CD8-positive, alpha-beta memory T cell (primary cell): Measurements from ENCODE around the gene MN1. TPM values are rescaled to one million over a fixed set of nuclear protein-coding genes. Genes with fewer than 3 reads are reported as not detected.

Experiments
- CTCF ChIA-PET: fragments of 350-600 bp; sonication (Branson Sonifier 250); formaldehyde crosslinking; loops from one replicate; lab custom pipeline; 2021; ENCODE audit warnings: antibody characterized with exemption; lab: Charles Lee
- POLR2A ChIA-PET: fragments of 350-600 bp; sonication (Branson Sonifier 250); formaldehyde crosslinking; loops from one replicate; lab custom pipeline; 2021; ENCODE audit warnings: antibody characterized with exemption; lab: Charles Lee
- DNase-seq, 5 donors: peaks; one replicate each; pipeline versions ENCODE4 v3.0.0 to v3.0.0-alpha.2; 2020 to 2022; ENCODE audit warnings: mixed read lengths in 1 of 5
- H3K27ac ChIP-seq: one replicate; pipeline ENCODE4 v1.7.0; 2013; ENCODE audit warnings: low read depth, mild to moderate bottlenecking, low read length, moderate library complexity
- H3K27me3 ChIP-seq: 2 replicates; pipeline ENCODE4 v1.7.0; 2013; ENCODE audit warnings: low read length, mild to moderate bottlenecking; ENCODE audit not compliant: insufficient read depth, poor library complexity, severe bottlenecking
- H3K36me3 ChIP-seq: 2 replicates; pipeline ENCODE4 v1.7.0; 2013; ENCODE audit warnings: mild to moderate bottlenecking, low read length, moderate library complexity; ENCODE audit not compliant: insufficient read depth
- H3K4me1 ChIP-seq: 2 replicates; pipeline ENCODE4 v1.7.0; 2013; ENCODE audit warnings: mild to moderate bottlenecking, low read length, moderate library complexity; ENCODE audit not compliant: insufficient read depth
- H3K4me3 ChIP-seq: 2 replicates; pipeline ENCODE4 v1.7.0; 2013; ENCODE audit warnings: mild to moderate bottlenecking, low read length
- H3K9me3 ChIP-seq: 2 replicates; pipeline ENCODE4 v1.7.0; 2013; ENCODE audit warnings: mild to moderate bottlenecking, low read length
- H3K27ac Mint-ChIP-seq, 8 donors: one replicate each; pipeline ENCODE4 v1.8.0; 2020 to 2021; ENCODE audit warnings: mixed read lengths in 8 of 8, mild to moderate bottlenecking in 6 of 8, inconsistent platforms in 3 of 8, moderate library complexity in 3 of 8
- H3K27me3 Mint-ChIP-seq, 2 donors: one replicate each; pipeline ENCODE4 v1.8.0; 2020 to 2021; ENCODE audit warnings: mixed read lengths in 2 of 2, mild to moderate bottlenecking in 1 of 2, moderate library complexity in 1 of 2
- H3K36me3 Mint-ChIP-seq, 3 donors: one replicate each; pipeline ENCODE4 v1.8.0; 2020 to 2021; ENCODE audit warnings: mixed read lengths in 3 of 3, inconsistent platforms in 1 of 3, mild to moderate bottlenecking in 1 of 3
- H3K4me1 Mint-ChIP-seq, 3 donors: one replicate each; pipeline ENCODE4 v1.8.0; 2020 to 2021; ENCODE audit warnings: mixed read lengths in 3 of 3, inconsistent platforms in 1 of 3, mild to moderate bottlenecking in 1 of 3
- H3K4me3 Mint-ChIP-seq, 7 donors: one replicate each; pipeline ENCODE4 v1.8.0; 2020 to 2021; ENCODE audit warnings: mixed read lengths in 7 of 7, mild to moderate bottlenecking in 6 of 7, moderate library complexity in 4 of 7, inconsistent platforms in 2 of 7
- H3K9me3 Mint-ChIP-seq, 5 donors: one replicate each; pipeline ENCODE4 v1.8.0; 2020 to 2022; ENCODE audit warnings: mixed read lengths in 5 of 5, mild to moderate bottlenecking in 3 of 5, moderate library complexity in 2 of 5, inconsistent platforms in 1 of 5
- polyA plus RNA-seq: library from polyadenylated mRNA; unstranded; fragments of 300-500 nt; fragmentation: Illumina TruSeq; gene quantifications from one replicate; pipeline ENCODE4 v1.2.3, GENCODE V29; 2021
- total RNA-seq, 2 experiments: library from RNA; stranded (reverse); gene quantifications; one replicate each; pipeline ENCODE4 v1.2.3, GENCODE V29; 2021

MN1 gene
- total RNA-seq (under 1 TPM; 0.04 to 0.13 TPM), polyA plus RNA-seq (not detected)

DNA sequence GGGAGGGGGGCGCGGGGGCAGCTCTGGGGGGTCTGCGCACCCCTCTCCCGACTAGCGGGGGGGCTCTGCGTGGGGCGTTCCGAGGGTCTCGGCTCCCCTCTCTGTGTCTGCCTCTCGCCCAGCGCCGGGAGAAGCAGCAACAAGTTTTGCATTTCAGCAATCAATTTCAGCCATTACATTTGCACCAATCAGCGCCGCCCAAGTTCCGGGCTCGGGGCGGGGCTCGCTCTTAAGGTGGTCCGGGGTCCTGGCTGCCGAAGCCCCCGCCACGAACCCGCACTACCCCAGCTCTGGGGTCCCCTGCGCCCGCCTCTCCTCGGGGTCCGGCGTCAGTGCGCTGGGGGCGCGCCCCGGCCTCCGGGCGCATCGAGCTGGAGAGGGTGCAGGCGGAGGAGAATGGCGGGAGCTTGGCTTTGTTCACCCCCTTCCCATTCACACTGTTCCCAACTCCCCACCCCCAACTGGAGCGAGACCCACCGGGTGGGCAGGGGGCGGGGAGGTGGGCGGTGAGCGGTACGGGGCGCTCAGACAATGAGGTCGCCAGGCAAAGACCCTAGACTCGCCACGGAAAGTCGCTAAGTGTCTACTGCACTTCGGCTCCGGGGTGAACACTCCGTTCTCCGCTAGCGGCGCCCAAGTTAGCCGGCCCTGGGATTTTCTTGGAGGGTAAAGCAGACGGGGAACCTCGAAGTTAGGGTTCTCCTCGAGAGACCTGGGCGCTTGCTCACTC lies at the start of gene MN1:
Gene MN1 (minus strand): TSS at position 141 of the 730 bp plus-strand sequence. CDS start 1,213 bp downstream, outside the sequence.
- no peaks in the 10 kb centered on the region for H3K36me3 ChIP-seq
- H3K9me3 ChIP-seq, result no peaks in the 10 kb centered on the region
- peaks cover 9% of the 10 kb centered on the region for H3K4me1 ChIP-seq
- Mint-ChIP-seq H3K4me3 (peak within 1 kb of the TSS; percentile 87 to 95 (median 88)), H3K36me3 (no peaks in the 10 kb centered on the region), H3K4me1 (peaks cover 17 to 24% (median 21%) of the 10 kb centered on the region in 3 donors), H3K27me3 (peaks cover 11 to 22% of the 10 kb centered on the region in 2 donors), H3K9me3 (peaks cover 0 to 3% (median 0%) of the 10 kb centered on the region in 5 donors), H3K27ac (peak within 1 kb of the TSS in 2 of 8 donors; percentile 43 to 85)
- H3K4me3 ChIP-seq, result peak within 1 kb of the TSS; percentile 65
- H3K27ac ChIP-seq, result no peak within 1 kb of the TSS
- ChIA-PET CTCF (no interaction called here), POLR2A (no interaction called here)
- H3K27me3 ChIP-seq, result peaks cover 19% of the 10 kb centered on the region
- peak; percentile 23 to 65 (median 38) for DNase-seq

DNA sequence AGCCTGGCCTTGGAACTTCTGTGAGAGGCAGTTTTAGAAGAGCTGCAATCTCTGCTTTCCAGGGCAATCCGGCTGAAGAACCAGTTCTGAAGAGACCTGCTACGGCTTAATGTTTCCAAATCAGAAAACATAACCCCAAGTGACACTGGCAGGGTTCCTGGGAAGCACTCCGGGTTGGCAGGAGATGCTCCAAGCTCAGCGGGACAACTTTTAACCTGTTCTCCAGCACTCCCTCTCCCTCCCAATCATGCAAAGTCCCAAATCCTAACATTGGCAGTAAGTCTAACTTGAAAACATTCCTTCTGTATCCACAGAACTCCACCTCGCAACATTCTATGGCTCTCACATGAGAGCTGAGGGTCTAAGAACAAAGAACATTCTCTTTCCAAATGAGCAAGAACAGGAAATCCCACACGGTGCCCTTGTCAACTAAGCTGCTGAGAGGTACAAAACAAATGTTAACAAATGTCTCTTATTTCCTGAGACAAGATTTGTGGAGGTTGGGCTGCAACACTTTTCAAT lies 48.5 kb upstream of the MN1 start:
- Histone ChIP-seq H3K9me3 (no peaks in the 10 kb centered on the region), H3K4me3 (no peak overlapping the region), H3K36me3 (peaks cover 28% of the 10 kb centered on the region), H3K4me1 (no peaks in the 10 kb centered on the region), H3K27me3 (no peaks in the 10 kb centered on the region), H3K27ac (no peak overlapping the region)
- H3K4me3 Mint-ChIP-seq, result no peak overlapping the region
- POLR2A ChIA-PET, result no interaction called here
- peaks cover 13 to 17% (median 15%) of the 10 kb centered on the region in 3 donors for H3K4me1 Mint-ChIP-seq
- no peaks in the 10 kb centered on the region for H3K27me3 Mint-ChIP-seq
- H3K27ac Mint-ChIP-seq, result peak overlapping the region in 1 of 8 donors; percentile 58
- H3K36me3 Mint-ChIP-seq, result peaks cover 4 to 86% (median 44%) of the 10 kb centered on the region in 3 donors
- CTCF ChIA-PET, result no interaction called here
- DNase-seq, result no peak
- H3K9me3 Mint-ChIP-seq, result no peaks in the 10 kb centered on the region

DNA sequence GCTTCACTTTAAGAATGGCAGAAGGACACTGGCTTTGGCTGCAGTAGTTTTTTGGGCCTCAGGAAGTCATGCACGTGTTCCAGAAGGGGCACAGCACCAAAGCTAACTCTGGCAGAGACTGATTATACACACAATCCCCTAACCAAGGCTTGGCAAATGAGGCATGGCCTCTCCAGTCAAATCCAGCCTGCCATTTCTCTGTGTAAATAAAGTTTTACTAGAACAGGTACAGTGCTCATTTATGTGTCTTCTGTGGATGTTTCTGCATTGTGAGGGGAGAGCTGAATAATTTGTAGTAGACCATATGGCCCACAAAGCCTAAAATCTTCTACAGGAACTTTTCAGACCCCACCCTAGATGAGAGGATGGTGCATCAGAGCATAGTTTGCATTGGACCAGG lies 46.4 kb upstream of the MN1 start:
- Histone ChIP-seq H3K9me3 (no peaks in the 10 kb centered on the region), H3K4me3 (no peak overlapping the region), H3K4me1 (no peaks in the 10 kb centered on the region), H3K36me3 (peaks cover 19% of the 10 kb centered on the region), H3K27ac (no peak overlapping the region), H3K27me3 (no peaks in the 10 kb centered on the region)
- Mint-ChIP-seq H3K4me1 (peaks cover 0 to 1% (median 0%) of the 10 kb centered on the region in 3 donors), H3K36me3 (peaks cover 4 to 70% (median 35%) of the 10 kb centered on the region in 3 donors), H3K9me3 (no peaks in the 10 kb centered on the region), H3K27me3 (no peaks in the 10 kb centered on the region), H3K4me3 (no peak overlapping the region), H3K27ac (peak overlapping the region in 3 of 8 donors; percentile 10 to 85 (median 55))
- ChIA-PET POLR2A (no interaction called here), CTCF (no interaction called here)
- DNase-seq, result no peak

DNA sequence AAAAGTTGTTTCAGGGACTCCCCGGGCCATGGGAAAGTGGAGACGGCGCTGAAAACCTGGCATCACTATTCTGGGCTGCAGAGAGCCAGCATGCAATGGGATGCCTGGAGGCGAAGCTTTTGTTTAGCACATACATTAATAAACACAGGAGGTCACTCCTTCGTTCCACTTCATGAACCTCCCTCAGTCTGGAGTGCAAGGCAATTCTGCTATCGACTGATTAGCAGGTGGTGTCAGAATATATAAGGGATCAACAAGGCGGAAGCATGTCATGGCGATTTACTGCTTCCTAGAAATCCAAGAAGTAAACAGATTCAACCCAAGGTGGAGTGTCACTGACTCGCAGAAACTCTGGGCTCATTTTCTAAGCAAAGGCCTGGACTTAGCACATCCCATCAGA lies 45.4 kb upstream of the MN1 start:
- Histone ChIP-seq H3K36me3 (peaks cover 17% of the 10 kb centered on the region), H3K27ac (no peak overlapping the region), H3K27me3 (no peaks in the 10 kb centered on the region), H3K9me3 (no peaks in the 10 kb centered on the region), H3K4me3 (no peak overlapping the region), H3K4me1 (no peaks in the 10 kb centered on the region)
- Mint-ChIP-seq H3K27ac (peak overlapping the region in 1 of 8 donors; percentile 64), H3K4me3 (no peak overlapping the region), H3K9me3 (no peaks in the 10 kb centered on the region), H3K4me1 (peaks cover 0 to 1% (median 0%) of the 10 kb centered on the region in 3 donors), H3K27me3 (no peaks in the 10 kb centered on the region), H3K36me3 (peaks cover 4 to 69% (median 33%) of the 10 kb centered on the region in 3 donors)
- CTCF ChIA-PET, result no interaction called here
- no peak for DNase-seq
- POLR2A ChIA-PET, result no interaction called here

DNA sequence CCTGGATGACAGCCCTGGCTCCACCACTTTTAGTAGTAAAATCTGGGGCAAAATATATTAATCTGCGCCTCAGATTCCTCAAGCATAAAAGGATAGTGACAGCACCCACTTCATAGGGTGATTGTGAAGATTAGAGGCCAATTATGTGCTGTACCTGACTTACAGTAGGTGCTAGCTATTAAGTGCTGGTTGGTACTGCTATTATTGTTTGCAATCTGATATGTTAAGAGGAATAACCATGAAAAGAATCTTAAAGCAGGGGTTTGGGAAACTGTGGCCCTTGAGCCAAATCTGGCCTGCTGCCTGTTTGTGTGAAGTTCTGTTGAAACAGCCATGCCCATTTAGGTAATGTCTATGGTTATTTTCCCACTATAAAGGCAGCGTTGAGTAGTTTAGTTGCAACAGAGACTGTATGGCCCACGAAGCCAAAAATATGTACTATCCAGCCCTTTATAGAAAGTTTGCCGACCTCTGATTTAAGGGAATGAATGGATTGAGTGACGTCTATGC lies 44.7 kb upstream of the MN1 start:
- peaks cover 11% of the 10 kb centered on the region for H3K36me3 ChIP-seq
- H3K4me1 Mint-ChIP-seq, result peaks cover 0 to 1% (median 0%) of the 10 kb centered on the region in 3 donors
- POLR2A ChIA-PET, result no interaction called here
- H3K4me3 Mint-ChIP-seq, result no peak overlapping the region
- H3K27ac ChIP-seq, result no peak overlapping the region
- peaks cover 5 to 67% (median 29%) of the 10 kb centered on the region in 3 donors for H3K36me3 Mint-ChIP-seq
- DNase-seq, result no peak
- H3K27me3 ChIP-seq, result no peaks in the 10 kb centered on the region
- no peaks in the 10 kb centered on the region for H3K9me3 Mint-ChIP-seq
- no peaks in the 10 kb centered on the region for H3K9me3 ChIP-seq
- peak overlapping the region in 1 of 8 donors; percentile 24 for H3K27ac Mint-ChIP-seq
- H3K4me3 ChIP-seq, result no peak overlapping the region
- CTCF ChIA-PET, result no interaction called here
- no peaks in the 10 kb centered on the region for H3K27me3 Mint-ChIP-seq
- H3K4me1 ChIP-seq, result no peaks in the 10 kb centered on the region

DNA sequence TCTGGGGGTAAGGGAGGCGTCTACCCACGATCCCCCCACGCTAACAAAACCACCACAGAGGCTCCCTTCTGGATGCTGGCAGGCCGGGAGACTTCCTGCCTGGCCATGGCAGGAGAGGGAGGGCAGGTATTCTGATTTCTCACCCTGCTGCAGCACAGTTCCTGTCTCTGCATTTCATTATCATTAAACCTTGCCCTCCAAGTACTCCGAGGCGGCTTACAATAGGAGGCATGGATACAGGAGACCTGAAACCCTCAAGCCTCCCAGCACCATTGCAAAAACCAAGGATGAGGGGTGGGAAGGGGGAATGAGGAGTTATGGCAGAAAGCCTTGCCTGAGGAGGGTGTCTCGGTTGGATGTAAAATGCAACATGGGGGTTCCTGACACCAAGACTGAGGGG lies 44.1 kb upstream of the MN1 start:
- peaks cover 7 to 63% (median 24%) of the 10 kb centered on the region in 3 donors for H3K36me3 Mint-ChIP-seq
- no peaks in the 10 kb centered on the region for H3K9me3 ChIP-seq
- H3K4me1 ChIP-seq, result no peaks in the 10 kb centered on the region
- H3K4me1 Mint-ChIP-seq, result peaks cover 0 to 1% (median 0%) of the 10 kb centered on the region in 3 donors
- H3K36me3 ChIP-seq, result peaks cover 5% of the 10 kb centered on the region
- no peak for DNase-seq
- no peaks in the 10 kb centered on the region for H3K9me3 Mint-ChIP-seq
- CTCF ChIA-PET, result no interaction called here
- no peak overlapping the region for H3K4me3 Mint-ChIP-seq
- POLR2A ChIA-PET, result no interaction called here
- H3K27me3 ChIP-seq, result no peaks in the 10 kb centered on the region
- H3K27ac Mint-ChIP-seq, result peak overlapping the region in 1 of 8 donors; percentile 8
- H3K27ac ChIP-seq, result no peak overlapping the region
- no peaks in the 10 kb centered on the region for H3K27me3 Mint-ChIP-seq
- H3K4me3 ChIP-seq, result no peak overlapping the region

DNA sequence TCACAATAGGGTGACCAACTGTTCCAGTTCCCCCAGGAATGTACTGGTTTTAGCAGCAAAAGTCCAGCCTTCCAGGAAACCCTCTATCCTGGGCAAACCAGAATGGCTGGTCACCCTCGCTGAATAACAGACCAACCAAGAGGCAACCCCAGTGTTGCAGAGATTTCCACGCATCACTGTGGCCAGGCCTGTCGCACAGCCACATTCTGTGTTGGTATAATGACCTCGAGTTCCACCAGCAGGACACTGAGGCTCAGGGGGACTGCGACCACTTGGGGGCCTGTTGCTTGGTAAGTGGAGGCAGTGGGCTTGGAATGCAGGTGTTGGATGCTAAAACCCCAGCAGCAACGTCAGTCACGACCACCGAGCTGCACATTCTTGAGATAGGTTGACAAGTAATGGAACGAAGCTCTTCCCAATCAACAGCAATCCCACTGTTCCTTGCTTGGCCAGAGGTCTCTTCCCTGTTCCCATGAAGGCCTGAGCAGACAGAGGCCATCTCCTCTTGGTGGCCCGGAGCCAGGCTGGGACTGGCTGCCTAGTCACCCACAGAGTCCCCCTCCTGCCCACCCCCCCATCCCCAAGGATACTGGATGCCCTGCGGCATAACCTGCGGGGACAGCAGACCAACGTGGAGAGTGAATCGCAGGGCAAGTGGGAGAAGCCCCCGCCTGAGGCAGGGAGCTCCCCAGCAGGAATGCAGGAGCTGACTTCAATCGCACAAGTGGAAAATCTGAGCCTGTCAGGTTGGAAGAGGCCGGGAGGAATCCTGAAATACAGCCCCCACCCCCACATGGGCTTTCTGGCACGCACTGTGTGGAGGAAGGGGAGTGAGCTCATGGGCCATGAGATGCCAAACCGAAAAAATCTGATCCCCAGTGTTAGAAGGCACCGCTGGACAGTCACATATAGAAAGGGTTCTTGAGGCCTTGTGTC lies 43.4 kb upstream of the MN1 start:
- Mint-ChIP-seq H3K4me1 (peaks cover 0 to 1% (median 0%) of the 10 kb centered on the region in 3 donors), H3K27ac (peak overlapping the region in 2 of 8 donors; percentile 8 to 38), H3K36me3 (peaks cover 7 to 58% (median 21%) of the 10 kb centered on the region in 3 donors), H3K4me3 (no peak overlapping the region), H3K27me3 (no peaks in the 10 kb centered on the region), H3K9me3 (no peaks in the 10 kb centered on the region)
- ChIA-PET POLR2A (no interaction called here), CTCF (no interaction called here)
- H3K27ac ChIP-seq, result no peak overlapping the region
- H3K4me3 ChIP-seq, result no peak overlapping the region
- H3K4me1 ChIP-seq, result no peaks in the 10 kb centered on the region
- no peaks in the 10 kb centered on the region for H3K9me3 ChIP-seq
- no peaks in the 10 kb centered on the region for H3K27me3 ChIP-seq
- H3K36me3 ChIP-seq, result peaks cover 5% of the 10 kb centered on the region
- no peak for DNase-seq
